ENCODE measurements around the gene OGT. TPM values are rescaled to one million over a fixed set of nuclear protein-coding genes. Genes with fewer than 3 reads are reported as not detected.
"Not testable (repeated sequence)": the region's sequence is repeated elsewhere in the genome, so short reads cannot be mapped to it uniquely, and the experiment has no call there.

The OGT gene
- polyA plus RNA-seq, 1 experiment: 252 TPM

DNA sequence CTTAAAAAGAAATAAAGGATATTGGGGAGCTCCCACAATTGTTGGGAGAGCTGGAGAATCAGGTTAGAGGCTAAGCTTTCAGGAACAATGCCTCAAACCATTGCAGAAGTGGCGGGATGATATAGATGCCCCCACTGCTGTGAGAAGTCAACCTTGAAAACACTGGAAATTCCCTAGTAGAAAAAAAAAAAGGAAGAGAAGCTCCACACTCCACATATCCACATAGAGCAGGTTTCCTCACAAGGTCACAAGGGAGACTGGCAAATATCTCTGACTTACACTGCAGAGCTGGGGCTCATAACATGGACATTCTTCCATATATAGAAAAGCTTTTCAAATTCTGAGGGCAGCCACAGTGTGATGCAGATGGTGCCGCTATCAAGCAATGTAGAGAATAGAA is 22.7 kb upstream of the OGT start:
- Histone ChIP-seq H3K27me3 (ENCODE audit: control insufficient read depth, insufficient read depth, low read length) (no peaks in the 10 kb centered on the region), H3K27ac (ENCODE audit: low read depth, low read length) (no peak overlapping the region), H3K4me3 (ENCODE audit: low read depth, low read length) (no peak overlapping the region), H3K9me3 (ENCODE audit: control insufficient read depth, insufficient read depth, low read length) (no peaks in the 10 kb centered on the region)
- POLR2A ChIA-PET: no interaction called here
- no peak for DNase-seq (ENCODE audit: low read depth, low spot score)
- CTCF ChIA-PET: no interaction called here
- TF ChIP-seq, protein P1, sequence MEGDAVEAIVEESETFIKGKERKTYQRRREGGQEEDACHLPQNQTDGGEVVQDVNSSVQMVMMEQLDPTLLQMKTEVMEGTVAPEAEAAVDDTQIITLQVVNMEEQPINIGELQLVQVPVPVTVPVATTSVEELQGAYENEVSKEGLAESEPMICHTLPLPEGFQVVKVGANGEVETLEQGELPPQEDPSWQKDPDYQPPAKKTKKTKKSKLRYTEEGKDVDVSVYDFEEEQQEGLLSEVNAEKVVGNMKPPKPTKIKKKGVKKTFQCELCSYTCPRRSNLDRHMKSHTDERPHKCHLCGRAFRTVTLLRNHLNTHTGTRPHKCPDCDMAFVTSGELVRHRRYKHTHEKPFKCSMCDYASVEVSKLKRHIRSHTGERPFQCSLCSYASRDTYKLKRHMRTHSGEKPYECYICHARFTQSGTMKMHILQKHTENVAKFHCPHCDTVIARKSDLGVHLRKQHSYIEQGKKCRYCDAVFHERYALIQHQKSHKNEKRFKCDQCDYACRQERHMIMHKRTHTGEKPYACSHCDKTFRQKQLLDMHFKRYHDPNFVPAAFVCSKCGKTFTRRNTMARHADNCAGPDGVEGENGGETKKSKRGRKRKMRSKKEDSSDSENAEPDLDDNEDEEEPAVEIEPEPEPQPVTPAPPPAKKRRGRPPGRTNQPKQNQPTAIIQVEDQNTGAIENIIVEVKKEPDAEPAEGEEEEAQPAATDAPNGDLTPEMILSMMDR (IDR thresholded peaks at IDR 0.05; ENCODE audit: low read depth, low read length): no peak

DNA sequence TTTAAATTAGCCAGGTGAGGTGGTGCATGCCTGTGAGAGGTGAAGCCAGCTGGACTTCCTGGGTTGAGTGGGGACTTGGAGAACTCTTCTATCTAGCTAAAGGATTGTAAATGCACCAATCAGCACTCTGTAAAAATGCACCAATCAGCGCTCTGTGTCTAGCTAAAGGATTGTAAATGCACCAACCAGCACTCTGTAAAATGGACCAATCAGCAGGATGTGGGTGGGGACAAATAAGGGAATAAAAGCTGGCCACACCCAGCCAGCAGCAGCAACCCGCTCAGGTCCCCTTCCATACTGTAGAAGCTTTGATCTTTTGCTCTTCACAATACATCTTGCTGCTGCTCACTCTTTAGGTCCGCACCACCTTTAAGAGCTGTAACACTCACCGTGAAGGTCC is 19.2 kb upstream of the OGT start:
- POLR2A ChIA-PET; DNase-seq (ENCODE audit: low read depth, low spot score); H3K27me3 ChIP-seq (ENCODE audit: control insufficient read depth, insufficient read depth, low read length); CTCF ChIA-PET; H3K9me3 ChIP-seq (ENCODE audit: control insufficient read depth, insufficient read depth, low read length); H3K4me3 ChIP-seq (ENCODE audit: low read depth, low read length); H3K27ac ChIP-seq (ENCODE audit: low read depth, low read length): not testable (repeated sequence)

DNA sequence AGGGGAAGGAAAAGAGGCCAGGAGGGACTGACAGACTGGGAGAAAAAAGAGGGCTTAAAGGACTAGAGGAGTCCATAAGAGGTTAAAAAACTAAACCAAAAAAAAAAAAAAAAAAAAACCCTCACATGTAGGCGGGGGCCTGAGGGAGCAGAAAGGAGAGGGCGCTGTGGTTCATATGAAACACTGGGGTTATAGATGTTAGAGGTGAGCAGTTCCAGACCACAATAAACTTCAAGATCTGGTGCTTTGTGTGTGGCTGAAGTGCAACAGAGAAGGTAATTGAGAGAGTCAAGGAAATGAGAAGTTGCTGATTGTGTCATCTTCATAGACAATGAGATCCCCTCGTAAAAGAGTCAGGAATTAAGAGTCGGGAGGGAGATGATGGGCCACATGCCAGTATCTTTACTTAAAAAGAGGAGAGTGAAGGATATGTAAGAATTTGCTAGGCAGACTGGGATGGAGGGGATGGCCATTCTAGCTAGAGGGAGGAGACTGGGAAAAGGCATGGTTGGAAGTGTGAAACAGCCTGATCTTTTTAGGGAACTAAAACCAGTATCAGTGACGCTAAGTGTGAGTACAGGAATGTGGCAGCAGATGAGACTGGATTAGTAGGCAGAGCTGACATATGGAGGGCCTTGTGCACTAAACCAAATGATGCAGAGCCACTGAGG is 18.4 kb upstream of the OGT start:
- ChIA-PET CTCF (no interaction called here), POLR2A (no interaction called here)
- DNase-seq (ENCODE audit: low read depth, low spot score): no peak
- TF ChIP-seq, protein P1 (IDR thresholded peaks at IDR 0.05; ENCODE audit: low read depth, low read length): no peak
- Histone ChIP-seq H3K27ac (ENCODE audit: low read depth, low read length) (no peak overlapping the region), H3K9me3 (ENCODE audit: control insufficient read depth, insufficient read depth, low read length) (no peaks in the 10 kb centered on the region), H3K27me3 (ENCODE audit: control insufficient read depth, insufficient read depth, low read length) (no peaks in the 10 kb centered on the region), H3K4me3 (ENCODE audit: low read depth, low read length) (no peak overlapping the region)

DNA sequence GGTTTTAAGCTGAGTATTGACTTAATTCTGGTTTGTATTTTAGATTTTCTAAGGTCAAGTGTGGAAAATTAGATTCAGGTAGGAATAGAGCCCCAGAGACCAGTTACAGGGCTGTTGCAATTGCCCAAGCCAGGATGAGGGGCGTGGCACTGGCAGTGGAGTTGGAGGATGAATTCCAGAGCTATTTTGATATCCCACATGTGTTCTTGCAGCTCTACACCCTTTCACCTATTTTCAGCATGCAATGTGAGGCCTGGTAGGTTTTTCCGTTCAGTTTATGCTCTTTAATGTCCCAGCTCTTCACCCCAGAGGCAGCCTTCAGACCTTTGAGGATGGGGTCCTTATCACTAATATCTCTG is 17.9 kb upstream of the OGT start:
- TF ChIP-seq, protein P1 (IDR thresholded peaks at IDR 0.05; ENCODE audit: low read depth, low read length): no peak
- Histone ChIP-seq H3K9me3 (ENCODE audit: control insufficient read depth, insufficient read depth, low read length) (no peaks in the 10 kb centered on the region), H3K4me3 (ENCODE audit: low read depth, low read length) (no peak overlapping the region), H3K27me3 (ENCODE audit: control insufficient read depth, insufficient read depth, low read length) (no peaks in the 10 kb centered on the region), H3K27ac (ENCODE audit: low read depth, low read length) (no peak overlapping the region)
- no peak for DNase-seq (ENCODE audit: low read depth, low spot score)
- POLR2A ChIA-PET: no interaction called here
- CTCF ChIA-PET: no interaction called here

DNA sequence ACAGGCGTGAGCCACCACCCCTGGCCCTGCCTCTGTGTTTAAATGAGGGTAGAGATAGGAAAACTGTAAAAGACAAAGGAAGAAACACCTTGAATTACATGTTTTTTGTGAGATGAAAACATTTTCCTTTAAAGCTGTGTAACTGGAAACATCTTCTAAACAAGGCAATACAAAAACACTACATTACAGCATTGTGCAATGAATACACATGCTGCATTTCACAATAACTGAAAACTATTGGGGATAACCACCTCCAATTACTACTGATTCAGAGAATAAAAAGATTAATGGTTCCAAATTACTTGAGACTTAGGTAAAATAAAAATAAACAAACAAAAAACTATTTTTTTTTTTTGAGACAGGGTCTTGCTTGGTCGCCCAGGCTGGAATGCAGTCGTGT is 7.6 kb upstream of the OGT start:
- Histone ChIP-seq H3K27ac (ENCODE audit: low read depth, low read length) (no peak overlapping the region), H3K9me3 (ENCODE audit: control insufficient read depth, insufficient read depth, low read length) (no peaks in the 10 kb centered on the region), H3K27me3 (ENCODE audit: control insufficient read depth, insufficient read depth, low read length) (no peaks in the 10 kb centered on the region), H3K4me3 (ENCODE audit: low read depth, low read length) (no peak overlapping the region)
- TF ChIP-seq, protein P1 (IDR thresholded peaks at IDR 0.05; ENCODE audit: low read depth, low read length): no peak
- ChIA-PET POLR2A (no interaction called here), CTCF (no interaction called here)
- DNase-seq (ENCODE audit: low read depth, low spot score): no peak
